Activated naive CD4-positive, alpha-beta T cell treated with anti-CD3 and anti-CD28 coated beads, Interleukin-2, amount 50 U/mL, for 72 hours (primary cell): Measurements from ENCODE around the gene LRP6. TPM values are rescaled to one million over a fixed set of nuclear protein-coding genes. Genes with fewer than 3 reads are reported as not detected.

Experiments used
- ATAC-seq, 2 donors: fragments of 150-1000 bp; cut with Tn5 transposase; 2 replicates each; pipeline ENCODE4 v1.10.0; 2021; ENCODE audit warnings: mild to moderate bottlenecking in 2 of 2, moderate library complexity in 2 of 2
- DNase-seq, 2 donors: peaks; one replicate each; pipeline ENCODE4 v3.0.0; 2021 to 2022; ENCODE audit warnings: low spot score in 2 of 2
- H3K27ac Mint-ChIP-seq, 2 donors: one replicate each; pipeline ENCODE4 v1.8.0; 2022; ENCODE audit warnings: mild to moderate bottlenecking in 2 of 2, mixed read lengths in 2 of 2
- H3K36me3 Mint-ChIP-seq, 2 donors: one replicate each; pipeline ENCODE4 v1.8.0; 2022; ENCODE audit warnings: mixed read lengths in 2 of 2
- H3K9me3 Mint-ChIP-seq, 2 donors: one replicate each; pipeline ENCODE4 v1.8.0; 2022; ENCODE audit warnings: mixed read lengths in 2 of 2
- total RNA-seq, 2 donors: library from RNA; stranded (reverse); gene quantifications; one replicate each; pipeline ENCODE4 v1.2.3, GENCODE V29; 2022

LRP6 gene
- total RNA-seq, 2 donors from 2014 or later, result 4.1 to 5.4 TPM

DNA sequence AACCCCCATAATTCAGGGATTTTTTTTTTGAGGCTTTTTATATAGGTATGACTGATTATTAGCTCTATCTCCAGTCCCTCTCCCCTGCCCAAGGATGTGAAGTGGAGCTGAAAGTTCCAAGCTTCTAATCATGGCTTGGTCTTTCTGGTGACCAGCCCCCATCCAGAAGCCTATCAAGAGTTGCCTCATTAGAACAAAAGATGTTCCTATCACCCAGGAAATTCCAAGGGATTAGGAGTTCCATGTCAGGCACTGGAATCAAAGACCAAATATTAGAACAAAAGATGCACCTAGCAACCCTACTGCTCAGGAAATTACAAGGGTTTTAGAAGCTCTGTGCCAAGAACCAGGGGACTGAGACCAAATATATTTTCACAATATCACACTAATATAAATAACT lies 29.9 kb downstream of the LRP6 start:
- no peak for ATAC-seq
- no peak for DNase-seq
- H3K36me3 Mint-ChIP-seq, result no peaks in the 10 kb centered on the region
- H3K9me3 Mint-ChIP-seq, result no peaks in the 10 kb centered on the region
- no peak overlapping the region for H3K27ac Mint-ChIP-seq

DNA sequence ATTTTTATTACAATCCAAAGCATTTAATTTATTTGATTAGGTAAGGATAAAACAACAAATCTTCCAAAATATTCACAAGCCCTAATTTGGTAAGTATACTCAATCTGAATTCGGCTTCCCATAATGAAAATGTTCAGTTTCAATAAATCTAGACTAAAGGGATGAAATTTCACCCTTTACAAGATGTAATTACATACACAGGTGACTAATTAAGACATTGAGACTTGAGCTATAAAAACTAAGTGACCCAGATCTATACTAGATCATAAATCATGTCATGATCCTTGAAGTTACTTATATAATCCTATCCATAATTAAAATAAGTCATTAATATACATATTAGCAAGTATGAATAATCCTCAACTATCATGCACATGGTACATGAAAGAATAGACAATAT lies 36.6 kb downstream of the LRP6 start:
- ATAC-seq (no peak), DNase-seq (no peak)
- peaks cover 5 to 10% of the 10 kb centered on the region in 2 donors for H3K9me3 Mint-ChIP-seq
- H3K27ac Mint-ChIP-seq, result no peak overlapping the region
- peaks cover 6% of the 10 kb centered on the region in 2 donors for H3K36me3 Mint-ChIP-seq

DNA sequence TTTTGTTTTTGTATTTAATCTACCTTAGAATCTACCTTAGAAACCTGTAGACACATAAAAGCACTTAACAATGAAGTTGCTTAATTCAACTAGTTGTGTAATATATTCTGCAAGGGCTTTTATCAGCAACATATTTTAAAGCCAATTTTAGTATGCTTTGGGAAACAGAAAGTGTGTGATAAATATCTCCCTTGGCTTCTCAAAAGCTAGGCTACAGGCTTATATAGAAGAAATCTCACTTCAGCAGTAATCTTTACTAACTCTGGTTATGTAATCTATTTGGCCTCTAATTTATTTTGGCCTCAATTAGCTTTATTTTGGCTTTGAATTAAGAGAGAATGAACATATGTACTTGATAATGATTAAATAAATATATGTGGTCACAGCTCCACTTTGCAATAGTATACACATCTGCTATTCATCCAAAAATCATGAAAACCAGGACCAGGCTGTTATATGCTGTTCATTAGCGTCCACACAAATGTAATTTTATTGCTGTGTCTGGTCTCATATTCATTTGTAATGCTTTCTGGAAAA lies 37.2 kb downstream of the LRP6 start:
- Mint-ChIP-seq H3K9me3 (peaks cover 5 to 10% of the 10 kb centered on the region in 2 donors), H3K36me3 (peaks cover 6% of the 10 kb centered on the region in 2 donors), H3K27ac (no peak overlapping the region)
- DNase-seq (no peak), ATAC-seq (no peak)

DNA sequence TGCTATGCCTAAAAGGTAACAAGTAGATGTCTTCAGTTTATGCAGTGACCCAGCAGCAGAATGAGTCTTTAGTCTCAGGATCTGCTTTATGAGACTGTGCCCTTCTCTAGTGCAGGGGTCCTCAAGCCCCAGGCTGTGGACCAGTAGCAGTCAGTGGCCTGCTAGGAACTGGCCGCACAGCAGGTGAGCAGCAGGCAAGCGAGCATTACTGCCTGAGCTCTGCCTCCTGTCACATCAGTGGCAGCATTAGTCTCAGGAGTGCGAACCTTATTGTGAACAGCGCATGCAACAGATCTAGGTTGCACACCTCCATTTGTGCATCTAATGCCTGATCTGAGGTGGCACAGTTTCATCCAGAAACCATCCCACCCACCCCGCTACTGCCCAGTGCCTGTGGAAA lies 38.4 kb downstream of the LRP6 start:
- peaks cover 5 to 10% of the 10 kb centered on the region in 2 donors for H3K9me3 Mint-ChIP-seq
- DNase-seq (no peak), ATAC-seq (no peak)

GRCh38 chr12:12226187-12226586 lies 40.7 kb downstream of the LRP6 start:
- ATAC-seq, result no peak
- Mint-ChIP-seq H3K9me3 (peaks cover 5 to 10% of the 10 kb centered on the region in 2 donors), H3K27ac (no peak overlapping the region), H3K36me3 (peaks cover 6% of the 10 kb centered on the region in 2 donors)
- no peak for DNase-seq

More for the DNA sequence above, 38.4 kb downstream of the LRP6 start:
- H3K27ac Mint-ChIP-seq, result no peak overlapping the region
- H3K36me3 Mint-ChIP-seq, result peaks cover 6% of the 10 kb centered on the region in 2 donors

DNA sequence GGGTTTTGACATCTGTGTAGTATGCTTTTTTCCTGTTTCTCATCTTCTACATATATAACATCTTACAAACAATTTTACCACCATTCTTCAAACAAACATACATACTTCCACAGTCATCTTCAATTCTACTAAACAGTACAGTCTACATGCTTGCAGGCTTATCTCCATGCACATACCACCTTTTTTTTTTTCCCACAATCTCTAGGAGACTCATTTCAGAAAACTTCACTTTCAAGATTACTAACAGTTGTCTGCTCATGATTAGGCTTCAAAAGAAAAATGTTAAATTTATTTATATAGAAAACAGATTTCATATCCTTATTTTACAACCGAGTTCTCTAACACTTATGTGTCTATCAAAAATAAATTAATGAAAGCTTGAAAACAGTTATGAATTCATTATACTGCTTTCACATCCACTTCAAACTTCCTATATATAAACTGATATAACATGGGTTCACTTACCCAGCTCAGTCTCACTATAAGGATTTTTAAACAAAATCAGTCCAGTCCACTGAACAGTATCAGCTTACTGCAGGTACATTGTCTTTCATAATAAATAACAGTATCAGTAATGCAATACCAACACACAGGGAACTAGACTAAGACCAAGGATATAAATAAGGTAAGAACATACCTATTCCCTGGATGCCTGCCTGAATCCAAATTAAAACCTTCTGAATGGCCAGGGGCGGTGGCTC lies 42.5 kb downstream of the LRP6 start:
- H3K9me3 Mint-ChIP-seq, result peaks cover 5 to 10% of the 10 kb centered on the region in 2 donors
- ATAC-seq (peak in 1 of 2 donors; percentile 85), DNase-seq (no peak)
- peaks cover 6% of the 10 kb centered on the region in 2 donors for H3K36me3 Mint-ChIP-seq
- no peak overlapping the region for H3K27ac Mint-ChIP-seq

- no peak for ATAC-seq
- Mint-ChIP-seq H3K27ac (no peak overlapping the region), H3K9me3 (peaks cover 5% of the 10 kb centered on the region in 2 donors), H3K36me3 (peaks cover 6% of the 10 kb centered on the region in 2 donors)
- DNase-seq, result no peak
These were observed 45.3 kb downstream of the LRP6 start for GRCh38 chr12:12221560-12221959.

GRCh38 chr12:12219664-12220063 lies 47.2 kb downstream of the LRP6 start:
- no peak for DNase-seq
- no peak overlapping the region for H3K27ac Mint-ChIP-seq
- no peaks in the 10 kb centered on the region for H3K9me3 Mint-ChIP-seq
- no peaks in the 10 kb centered on the region for H3K36me3 Mint-ChIP-seq
- no peak for ATAC-seq

GRCh38 chr12:12217018-12217359 lies 49.9 kb downstream of the LRP6 start:
- no peak overlapping the region for H3K27ac Mint-ChIP-seq

DNA sequence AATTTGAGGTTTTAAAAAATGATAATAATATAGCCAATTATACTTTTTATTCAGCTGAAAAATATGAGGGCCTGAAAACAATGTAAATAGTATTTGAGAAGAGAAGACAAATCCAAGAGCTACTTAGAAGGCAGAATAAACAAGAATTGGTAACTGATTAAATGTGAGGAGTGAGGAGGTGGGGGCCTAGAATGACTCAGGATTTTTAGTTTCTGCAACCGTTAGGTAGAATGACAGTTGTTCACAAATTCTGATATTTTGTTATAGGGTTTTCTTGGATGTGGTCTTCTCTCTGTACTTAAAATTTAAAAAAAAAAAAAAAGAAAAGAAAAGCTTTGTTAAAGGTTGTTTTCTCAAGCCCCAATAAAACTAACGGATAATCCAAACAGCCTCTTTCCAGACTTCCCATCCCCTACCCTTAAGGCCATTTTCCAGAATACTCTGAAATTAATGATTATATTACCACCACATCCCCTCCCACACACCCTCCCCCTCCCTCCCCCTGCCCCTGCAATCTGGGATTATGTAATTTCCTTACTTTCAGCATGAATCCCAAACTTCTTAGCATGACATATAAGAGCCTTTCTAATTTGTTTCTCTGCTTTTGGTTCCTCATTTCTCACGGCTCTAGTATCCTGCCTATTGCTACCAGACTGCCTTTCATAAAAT lies 50.4 kb downstream of the LRP6 start:
- no peak for ATAC-seq
- no peak for DNase-seq

More at GRCh38 chr12:12217018-12217359, 49.9 kb downstream of the LRP6 start:
- no peak for DNase-seq
- no peak for ATAC-seq
- Mint-ChIP-seq H3K9me3 (no peaks in the 10 kb centered on the region), H3K36me3 (no peaks in the 10 kb centered on the region)

DNA sequence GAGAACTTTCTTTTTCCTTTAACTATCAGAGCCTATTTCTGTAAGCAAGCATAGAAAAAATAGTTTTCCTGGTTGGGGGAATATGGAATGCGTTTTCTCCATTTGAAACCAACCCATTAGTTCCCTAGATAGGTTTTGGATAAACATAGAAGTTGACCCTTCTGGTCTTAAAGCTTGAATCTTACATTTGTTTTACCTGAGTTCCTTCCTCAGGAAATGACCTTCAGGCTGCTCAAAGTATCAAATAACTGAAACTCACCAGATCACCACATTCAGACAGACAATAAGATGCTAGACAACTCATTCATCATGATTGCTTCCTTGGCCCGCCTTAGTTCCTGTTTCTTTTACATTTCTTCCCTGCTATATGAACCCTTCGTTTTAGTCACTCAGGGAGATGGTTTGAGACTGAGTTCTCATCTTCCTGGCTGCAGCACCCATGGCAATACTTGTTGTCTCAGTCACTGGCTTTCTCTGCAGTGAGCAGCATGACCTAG lies 52.2 kb downstream of the LRP6 start:
- H3K27ac Mint-ChIP-seq, result no peak overlapping the region
- ATAC-seq, result peak in 1 of 2 donors; percentile 26
- DNase-seq, result no peak
- H3K36me3 Mint-ChIP-seq, result no peaks in the 10 kb centered on the region
- no peaks in the 10 kb centered on the region for H3K9me3 Mint-ChIP-seq

More for the DNA sequence above, 50.4 kb downstream of the LRP6 start:
- H3K27ac Mint-ChIP-seq, result no peak overlapping the region
- H3K36me3 Mint-ChIP-seq, result no peaks in the 10 kb centered on the region
- no peaks in the 10 kb centered on the region for H3K9me3 Mint-ChIP-seq

DNA sequence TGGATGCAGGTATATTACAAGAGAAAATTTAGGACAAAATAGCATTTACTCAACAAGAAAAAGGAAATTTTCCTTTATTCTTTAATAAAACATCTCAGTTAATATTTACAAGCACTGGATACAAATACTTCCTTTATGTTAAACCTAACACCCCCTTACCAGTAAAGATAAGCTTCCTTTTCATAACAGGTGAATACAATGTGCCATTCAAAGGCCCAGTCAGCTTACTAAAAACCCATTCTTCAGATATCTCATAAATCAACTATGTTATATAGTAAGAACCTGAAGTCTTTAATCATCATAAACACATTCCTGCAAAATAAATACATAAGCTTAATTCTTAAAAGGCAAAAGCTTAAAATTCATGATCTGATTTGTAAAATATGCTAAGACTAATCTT lies 52.6 kb downstream of the LRP6 start:
- no peak overlapping the region for H3K27ac Mint-ChIP-seq
- H3K36me3 Mint-ChIP-seq, result no peaks in the 10 kb centered on the region
- no peak for ATAC-seq
- no peaks in the 10 kb centered on the region for H3K9me3 Mint-ChIP-seq
- no peak for DNase-seq

DNA sequence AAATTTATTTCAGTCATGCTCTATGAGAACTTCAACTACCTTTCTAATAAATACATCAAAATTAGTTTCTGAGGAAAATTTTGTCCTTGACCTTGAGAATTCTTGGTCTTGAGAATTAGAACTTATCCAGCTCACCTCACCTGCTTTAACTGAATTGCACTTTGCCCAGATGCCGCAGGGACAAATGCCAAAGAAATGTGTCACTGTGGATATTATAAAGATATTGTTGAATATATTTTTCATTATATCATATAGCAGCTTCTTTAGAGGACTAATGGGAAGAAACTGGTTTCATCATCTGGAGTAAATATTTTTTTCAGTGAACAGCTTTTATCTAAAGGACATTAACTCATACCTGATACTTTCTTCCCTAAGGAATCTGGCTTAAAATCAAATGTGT lies 54.1 kb downstream of the LRP6 start:
- no peak for ATAC-seq
- DNase-seq, result no peak
- H3K27ac Mint-ChIP-seq, result no peak overlapping the region
- H3K9me3 Mint-ChIP-seq, result no peaks in the 10 kb centered on the region
- no peaks in the 10 kb centered on the region for H3K36me3 Mint-ChIP-seq

DNA sequence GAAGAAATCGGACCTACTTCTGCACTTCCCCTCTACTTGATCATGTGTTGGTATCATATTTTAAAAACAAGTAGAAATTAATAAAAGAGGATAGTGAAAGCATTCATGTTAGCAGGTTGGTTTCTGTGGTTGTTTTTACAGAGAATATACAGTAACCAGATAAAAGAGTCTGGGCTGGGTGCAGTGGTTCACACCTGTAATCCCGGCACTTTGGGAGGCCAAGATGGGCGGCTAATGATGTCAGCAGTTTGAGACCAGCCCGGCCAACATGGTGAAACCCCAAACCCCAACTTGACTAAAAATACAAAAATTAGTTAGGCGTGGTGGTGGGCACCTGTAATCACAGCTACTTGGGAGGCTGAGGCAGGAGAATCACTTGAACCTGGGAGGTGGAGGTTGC lies 55.9 kb downstream of the LRP6 start:
- ATAC-seq, result peak; percentile 89

GRCh38 chr12:12210416-12210815 lies 56.4 kb downstream of the LRP6 start:
- Mint-ChIP-seq H3K27ac (no peak overlapping the region), H3K9me3 (no peaks in the 10 kb centered on the region), H3K36me3 (no peaks in the 10 kb centered on the region)
- ATAC-seq, result peak in 1 of 2 donors; percentile 38
- no peak for DNase-seq

More for the DNA sequence above, 55.9 kb downstream of the LRP6 start:
- Mint-ChIP-seq H3K27ac (no peak overlapping the region), H3K9me3 (no peaks in the 10 kb centered on the region), H3K36me3 (no peaks in the 10 kb centered on the region)
- peak in 1 of 2 donors; percentile 18 for DNase-seq

DNA sequence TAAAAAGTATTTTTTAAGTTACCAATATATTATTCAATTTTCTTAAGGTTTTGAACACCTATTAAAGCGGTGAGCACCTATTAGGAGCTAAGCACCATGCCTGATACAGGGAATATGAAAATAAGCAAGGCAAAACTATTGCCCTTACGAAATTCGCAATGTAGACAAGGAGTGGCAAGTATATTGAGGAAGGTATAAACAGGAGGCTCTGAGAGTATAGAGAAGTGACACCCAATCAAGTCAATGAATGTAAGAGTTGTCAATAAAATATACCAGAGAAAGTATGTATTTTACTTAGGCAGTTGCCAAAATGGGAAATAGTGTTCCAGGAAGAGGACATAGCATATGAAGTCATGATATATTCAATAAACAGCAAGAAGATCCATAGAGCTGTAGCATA lies 57.2 kb downstream of the LRP6 start:
- no peaks in the 10 kb centered on the region for H3K9me3 Mint-ChIP-seq
- ATAC-seq (no peak), DNase-seq (no peak)
- no peak overlapping the region for H3K27ac Mint-ChIP-seq
- H3K36me3 Mint-ChIP-seq, result no peaks in the 10 kb centered on the region

DNA sequence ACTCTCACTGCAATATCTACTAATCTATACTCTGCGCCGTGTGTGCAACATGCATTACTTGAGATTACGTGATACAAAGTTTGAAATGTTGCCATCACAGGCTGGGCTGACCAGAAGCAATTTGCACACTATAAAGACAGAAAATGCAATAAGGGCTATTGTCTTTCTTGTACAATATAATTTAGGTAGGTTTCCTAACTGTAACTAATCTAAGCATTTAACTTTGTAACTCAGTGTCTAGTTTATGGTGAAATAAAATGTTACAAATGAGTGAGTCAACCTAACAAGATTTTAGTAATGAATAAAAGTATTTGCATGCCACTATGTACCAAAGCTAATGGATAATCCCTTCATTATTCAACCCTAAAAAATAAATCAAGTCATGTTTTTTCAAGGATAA lies 57.8 kb downstream of the LRP6 start:
- DNase-seq, result no peak
- ATAC-seq, result no peak

More for the DNA sequence above, 57.8 kb downstream of the LRP6 start:
- Mint-ChIP-seq H3K36me3 (peaks cover 0 to 2% of the 10 kb centered on the region in 2 donors), H3K9me3 (no peaks in the 10 kb centered on the region), H3K27ac (no peak overlapping the region)
